Small intestine (tissue), 7 donors: ENCODE data around the gene BMP4. TPM values are rescaled to one million over a fixed set of nuclear protein-coding genes. Genes with fewer than 3 reads are reported as not detected.
A peak's percentile ranks its signal among the peaks of the same experiment; 100 is the strongest.

Experiments used
- DNase-seq, 2 donors: peaks; one replicate each; pipeline versions ENCODE4 v3.0.0 to v3.0.0-alpha.2; 2013
- FAIRE-seq: peaks from 2 replicates; lab custom pipeline; 2012; peaks lifted over from hg19 to GRCh38; lab: Jason Lieb, UNC
- H3K27ac ChIP-seq, 3 donors: one replicate each; pipeline ENCODE4 v1.5.1; 2013; ENCODE audit warnings: low read length in 2 of 3, mild to moderate bottlenecking in 2 of 3, control low read depth in 1 of 3, inconsistent platforms in 1 of 3, low read depth in 1 of 3, moderate library complexity in 1 of 3
- H3K27me3 ChIP-seq, 3 donors: one replicate each; pipeline ENCODE4 v1.6.1; 2013; ENCODE audit warnings: low read length in 3 of 3, inconsistent platforms in 1 of 3; ENCODE audit not compliant: control insufficient read depth in 3 of 3, insufficient read depth in 3 of 3
- H3K36me3 ChIP-seq, 3 donors: one replicate each; pipeline ENCODE4 v1.6.1; 2013; ENCODE audit warnings: low read length in 3 of 3, inconsistent platforms in 1 of 3, low read depth in 1 of 3, mild to moderate bottlenecking in 1 of 3, moderate library complexity in 1 of 3; ENCODE audit not compliant: control insufficient read depth in 3 of 3, insufficient read depth in 2 of 3
- H3K4me1 ChIP-seq, 3 donors: one replicate each; pipeline ENCODE4 v1.6.1; 2013; ENCODE audit warnings: low read length in 2 of 3, inconsistent platforms in 1 of 3, low read depth in 1 of 3, mild to moderate bottlenecking in 1 of 3, moderate library complexity in 1 of 3; ENCODE audit not compliant: control insufficient read depth in 3 of 3, insufficient read depth in 2 of 3
- H3K4me3 ChIP-seq, 3 donors: one replicate each; pipeline ENCODE4 v1.5.1; 2013; ENCODE audit warnings: low read length in 3 of 3, control low read depth in 1 of 3, inconsistent platforms in 1 of 3, low read depth in 1 of 3, mild to moderate bottlenecking in 1 of 3, moderate library complexity in 1 of 3
- H3K9me3 ChIP-seq, 2 donors: one replicate each; pipeline ENCODE4 v1.6.1; 2013; ENCODE audit warnings: low read depth in 1 of 2, low read length in 1 of 2; ENCODE audit not compliant: control insufficient read depth in 2 of 2, insufficient read depth in 1 of 2
- WGBS, 3 donors: extraction: QIAGEN DNeasy Blood & Tissue Kit; methylation state at CpG; one replicate each; pipeline ENCODE4 v1.1.7; 2013; 5-methylcytosine and 5-hydroxymethylcytosine counted together
- polyA plus RNA-seq, 4 donors: library from polyadenylated mRNA; stranded (reverse) in 3 of 4; unstranded in 1 of 4; fragments of 200-250 nt in 3 of 4; fragments of 120-200 nt in 1 of 4; gene quantifications; one replicate each; pipeline versions ENCODE4 v1.2.1 to v1.2.3, GENCODE V29; 2013
- donor health status: healthy with polysubstance abuse.
- donor health status: control.
- donor health status: control.
- donor health status: Bipolar disorder and iron deficiency.
- donor health status: healthy.

BMP4 gene
- polyA plus RNA-seq, 4 donors: 1.6 to 59.5 (median 8.0) TPM

DNA sequence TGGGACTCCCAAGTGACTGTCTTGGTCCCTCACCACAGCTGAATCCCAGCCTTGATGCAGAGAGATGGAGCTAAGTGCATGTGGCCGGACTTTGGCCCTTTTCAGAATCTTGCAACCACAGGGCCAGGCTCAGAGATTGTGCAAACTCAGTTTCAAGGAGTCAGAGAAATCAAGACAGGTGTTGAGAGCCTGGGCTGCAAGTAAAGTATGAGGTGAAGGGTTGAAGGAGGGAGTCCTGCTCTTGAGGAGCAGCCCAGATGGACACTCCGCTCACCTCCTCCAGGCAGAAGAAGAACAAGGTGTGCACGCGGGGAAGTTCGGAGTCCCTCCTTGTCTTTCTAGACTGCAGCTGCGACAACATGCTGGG is 6.3 kb upstream of the BMP4 start:
- DNase-seq (peak; percentile 85 to 87), FAIRE-seq (no peak)
- no peaks in the 10 kb centered on the region for H3K9me3 ChIP-seq
- H3K4me3 ChIP-seq: peak overlapping the region in 2 of 3 donors; percentile 34 to 49
- H3K4me1 ChIP-seq: peaks cover 0 to 14% (median 1%) of the 10 kb centered on the region in 3 donors
- no peaks in the 10 kb centered on the region for H3K36me3 ChIP-seq
- 20 to 49% (median 31%) methylated on average over 6 of the region's 6 CpGs for WGBS, 3 donors
- peak overlapping the region in 1 of 3 donors; percentile 47 for H3K27ac ChIP-seq
- peaks cover 0 to 4% (median 0%) of the 10 kb centered on the region in 3 donors for H3K27me3 ChIP-seq

DNA sequence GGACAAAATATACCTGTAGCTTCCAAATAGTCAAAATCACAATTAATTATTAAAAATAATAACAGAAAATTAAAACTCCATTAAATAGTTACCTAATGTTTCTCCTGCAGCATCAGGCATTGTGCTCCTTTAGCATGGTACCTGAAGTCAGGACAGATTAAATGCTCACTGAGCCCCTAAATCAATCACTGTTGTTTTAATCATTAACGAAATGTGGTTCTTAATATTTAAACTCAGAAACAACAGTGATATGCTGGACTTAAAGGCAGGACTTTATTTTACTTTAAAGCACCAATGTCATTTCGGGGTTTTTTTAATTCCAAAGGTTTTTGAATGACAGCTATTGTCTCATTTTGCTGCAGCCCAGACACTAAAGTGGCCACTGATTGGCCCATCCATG is 2.0 kb upstream of the BMP4 start:
- 27 to 63% (median 42%) methylated on average over 2 of the region's 2 CpGs for WGBS, 3 donors
- no peak for FAIRE-seq
- H3K27me3 ChIP-seq: peaks cover 0 to 10% (median 3%) of the 10 kb centered on the region in 3 donors

DNA sequence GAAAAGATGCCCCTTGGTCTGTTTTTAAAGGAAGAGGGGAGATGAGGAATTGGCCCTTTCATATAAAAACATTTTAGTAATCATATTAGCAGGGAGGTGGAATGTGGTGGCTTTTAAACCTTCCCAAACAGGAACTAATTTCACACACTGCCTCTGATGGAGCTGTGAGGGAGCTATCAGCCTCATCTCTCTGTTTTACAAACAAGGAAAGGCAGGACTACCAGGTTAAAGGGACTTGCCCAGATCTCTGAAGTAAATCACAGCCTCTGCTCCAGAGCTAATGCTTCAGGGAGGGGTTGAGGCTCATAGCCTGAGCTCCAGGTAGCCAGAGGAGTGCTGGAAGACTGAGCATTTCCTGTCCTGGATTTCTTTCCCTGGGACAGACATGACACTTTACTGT is 1.1 kb upstream of the BMP4 start:
- DNase-seq (no peak), FAIRE-seq (no peak)
- Histone ChIP-seq H3K9me3 (no peaks in the 10 kb centered on the region), H3K4me1 (peaks cover 0 to 7% (median 3%) of the 10 kb centered on the region in 3 donors), H3K4me3 (no peak overlapping the region), H3K27ac (no peak overlapping the region), H3K36me3 (peaks cover 0 to 8% (median 0%) of the 10 kb centered on the region in 3 donors), H3K27me3 (peaks cover 0 to 10% (median 3%) of the 10 kb centered on the region in 3 donors)

More for the DNA sequence above, 2.0 kb upstream of the BMP4 start:
- H3K4me1 ChIP-seq: peaks cover 0 to 14% (median 5%) of the 10 kb centered on the region in 3 donors
- H3K27ac ChIP-seq: no peak overlapping the region
- H3K4me3 ChIP-seq: no peak overlapping the region
- peaks cover 0 to 4% (median 0%) of the 10 kb centered on the region in 3 donors for H3K36me3 ChIP-seq
- DNase-seq: no peak
- H3K9me3 ChIP-seq: no peaks in the 10 kb centered on the region

DNA sequence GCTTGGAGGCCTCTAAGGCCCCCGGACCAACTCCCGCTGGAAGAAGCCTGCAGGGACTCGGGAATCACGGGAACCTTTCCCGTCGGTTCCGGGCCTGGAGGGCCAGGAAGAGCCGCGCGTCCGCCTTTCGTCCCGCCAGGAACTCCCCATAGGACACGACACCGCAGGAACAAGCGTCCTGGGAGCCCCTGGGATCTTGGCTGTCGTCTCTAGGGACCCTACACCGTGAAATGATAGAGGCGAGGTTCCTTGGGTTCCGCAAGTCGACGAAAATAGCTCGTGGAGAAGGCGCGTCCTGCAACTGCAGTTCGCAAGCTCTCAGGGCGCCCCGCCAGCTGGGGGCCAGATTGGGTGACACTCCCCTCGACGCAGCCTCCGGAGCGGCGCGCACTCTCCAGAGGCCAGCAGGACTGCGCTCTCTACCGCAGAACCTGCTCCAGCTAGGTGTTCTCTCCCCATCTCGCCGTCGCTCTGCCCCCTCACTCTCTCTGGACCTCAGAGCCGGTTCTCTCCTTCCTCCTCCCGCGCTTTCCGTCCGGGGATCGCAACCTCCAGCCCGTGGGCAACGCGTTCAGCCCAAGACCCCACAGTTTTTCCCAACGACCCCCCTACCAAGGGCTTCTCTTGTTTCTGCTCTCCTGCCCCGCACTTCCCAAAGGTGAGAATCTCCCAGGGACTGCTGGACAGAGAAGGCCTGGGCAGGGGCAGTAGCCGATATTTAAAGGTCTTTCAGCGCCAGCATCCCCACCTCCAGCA is 776 bp downstream of the BMP4 start:
- Histone ChIP-seq H3K36me3 (peaks cover 0 to 21% (median 0%) of the 10 kb centered on the region in 3 donors), H3K27me3 (peaks cover 0 to 10% (median 3%) of the 10 kb centered on the region in 3 donors), H3K4me1 (peaks cover 0 to 14% (median 3%) of the 10 kb centered on the region in 3 donors), H3K4me3 (peak overlapping the region; percentile 42 to 82 (median 52)), H3K27ac (peak overlapping the region in 2 of 3 donors; percentile 83 to 91), H3K9me3 (no peaks in the 10 kb centered on the region)
- FAIRE-seq (no peak), DNase-seq (peak; percentile 62 to 88)
- WGBS, 3 donors: 1 to 2% (median 2%) methylated on average over 46 to 52 of the region's 52 CpGs

DNA sequence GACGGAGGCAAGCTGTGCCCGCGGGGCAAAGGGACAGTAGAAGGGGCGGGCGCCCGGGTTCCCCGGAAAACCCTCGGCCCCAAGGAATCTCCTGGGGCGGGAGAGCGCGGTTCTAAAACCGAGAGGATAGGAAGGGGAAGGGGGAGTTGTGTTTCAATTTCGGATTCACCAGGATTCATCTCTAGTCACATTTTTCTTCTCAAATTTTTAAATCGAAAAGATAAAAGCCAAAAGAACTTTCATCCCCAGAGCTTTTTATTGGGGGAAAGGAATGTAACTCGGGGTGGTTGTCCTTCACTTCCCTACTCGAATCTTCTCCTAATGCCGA is 1.4 kb downstream of the BMP4 start:
- peaks cover 0 to 11% (median 3%) of the 10 kb centered on the region in 3 donors for H3K4me1 ChIP-seq
- peak overlapping the region in 2 of 3 donors; percentile 83 to 91 for H3K27ac ChIP-seq
- FAIRE-seq (no peak), DNase-seq (no peak)
- H3K9me3 ChIP-seq: no peaks in the 10 kb centered on the region
- H3K36me3 ChIP-seq: peaks cover 0 to 26% (median 0%) of the 10 kb centered on the region in 3 donors
- H3K4me3 ChIP-seq: peak overlapping the region; percentile 37 to 82 (median 55)
- 1 to 3% (median 1%) methylated on average over 17 of the region's 17 CpGs for WGBS, 3 donors
- H3K27me3 ChIP-seq: peaks cover 0 to 10% (median 3%) of the 10 kb centered on the region in 3 donors

DNA sequence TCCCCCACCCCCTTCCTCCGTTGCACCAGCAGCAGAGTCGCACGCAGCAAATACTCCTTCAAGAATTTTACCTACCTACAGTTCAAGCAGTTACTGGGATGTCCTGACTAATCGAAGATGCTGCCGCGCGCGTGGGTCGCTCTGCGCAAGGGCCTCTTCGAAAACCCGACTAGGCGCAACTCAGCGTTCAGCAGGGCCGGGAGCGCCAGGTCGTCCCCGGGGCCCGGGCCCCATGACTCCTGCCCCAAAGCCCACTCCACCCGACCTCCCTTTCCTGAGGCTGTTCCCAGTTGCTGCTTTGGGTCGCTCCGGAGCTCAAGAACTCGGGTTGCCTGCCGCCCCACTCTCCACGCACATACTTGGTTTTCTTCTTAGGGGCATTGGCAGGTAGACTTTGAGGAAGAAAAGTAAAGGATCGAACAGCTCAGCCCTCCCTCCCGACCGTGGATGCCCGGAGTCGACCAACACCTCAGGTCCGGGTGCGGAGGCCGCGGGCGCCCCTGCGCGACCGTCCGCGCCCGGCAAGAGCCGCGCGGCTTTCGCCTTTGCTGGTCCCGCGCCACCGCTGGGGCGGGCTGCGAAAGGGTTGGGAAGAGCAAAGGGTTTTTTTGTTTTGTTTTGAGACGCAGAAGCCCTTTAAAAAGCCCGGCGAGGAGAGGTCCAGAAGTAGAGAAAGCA is 1.9 kb downstream of the BMP4 start:
- WGBS, 3 donors: 1 to 5% (median 2%) methylated on average over 49 to 53 of the region's 53 CpGs
- H3K4me3 ChIP-seq: peak overlapping the region; percentile 37 to 82 (median 55)

DNA sequence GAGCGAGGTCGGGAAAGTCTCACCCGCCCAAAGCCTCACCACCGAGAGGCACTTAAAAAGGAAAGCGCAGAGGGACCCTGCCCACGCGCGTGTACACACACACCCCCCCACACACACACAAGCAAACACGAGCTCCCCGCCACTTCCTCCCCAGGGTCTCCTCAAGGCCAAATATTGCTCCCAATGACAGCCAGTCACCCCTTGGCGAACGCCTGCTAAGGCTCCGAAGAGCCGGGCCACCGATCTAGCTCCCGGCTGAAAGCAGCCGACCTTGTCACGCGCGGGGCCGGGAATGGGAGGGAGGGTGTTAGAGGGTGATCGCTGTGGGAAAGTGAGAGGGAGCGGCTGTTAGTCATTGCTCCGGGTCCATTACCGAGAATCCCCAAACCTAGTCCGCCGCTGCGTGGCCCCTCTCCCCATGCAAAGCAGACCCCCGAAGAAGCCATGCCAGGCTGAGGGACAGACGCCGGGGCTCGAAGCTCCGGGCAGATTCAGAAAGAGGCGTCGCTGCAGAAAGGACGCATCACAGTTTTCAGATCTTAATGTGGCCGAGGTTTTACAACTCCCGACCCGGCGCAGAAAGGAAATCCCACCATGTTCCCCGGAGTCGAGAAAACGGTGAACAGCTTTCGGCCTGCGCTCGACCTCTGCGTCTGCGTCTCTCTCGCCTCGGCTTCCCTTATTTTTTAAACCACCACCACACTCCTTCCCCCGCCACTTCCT is 2.6 kb downstream of the BMP4 start:
- Histone ChIP-seq H3K4me1 (peaks cover 0 to 11% (median 3%) of the 10 kb centered on the region in 3 donors), H3K27ac (peak overlapping the region in 2 of 3 donors; percentile 83 to 91), H3K4me3 (peak overlapping the region; percentile 37 to 82 (median 55)), H3K27me3 (peaks cover 0 to 10% (median 3%) of the 10 kb centered on the region in 3 donors), H3K36me3 (peaks cover 0 to 31% (median 0%) of the 10 kb centered on the region in 3 donors), H3K9me3 (no peaks in the 10 kb centered on the region)
- no peak for FAIRE-seq
- 0 to 1% (median 0%) methylated on average over 46 to 51 of the region's 51 CpGs for WGBS, 3 donors
- peak; percentile 42 to 82 for DNase-seq

More for the DNA sequence above, 1.9 kb downstream of the BMP4 start:
- Histone ChIP-seq H3K27ac (peak overlapping the region in 2 of 3 donors; percentile 83 to 91), H3K9me3 (no peaks in the 10 kb centered on the region), H3K27me3 (peaks cover 0 to 10% (median 3%) of the 10 kb centered on the region in 3 donors), H3K36me3 (peaks cover 0 to 31% (median 0%) of the 10 kb centered on the region in 3 donors), H3K4me1 (peaks cover 0 to 11% (median 3%) of the 10 kb centered on the region in 3 donors)
- DNase-seq (peak; percentile 18 to 68), FAIRE-seq (no peak)
